CD14-positive monocyte (primary cell): ENCODE data around the gene PGRMC1. TPM values are rescaled to one million over a fixed set of nuclear protein-coding genes. Genes with fewer than 3 reads are reported as not detected.
"Not testable (repeated sequence)": the region's sequence is repeated elsewhere in the genome, so short reads cannot be mapped to it uniquely, and the experiment has no call there.

Source experiments
- DNase-seq, 3 donors: peaks; one replicate each; pipeline ENCODE4 v3.0.0-alpha.2; 2011 to 2022
- H2AFZ ChIP-seq: 2 replicates; pipeline ENCODE4 v1.6.0; 2012; ENCODE audit warnings: mild to moderate bottlenecking, low read depth, low read length, inconsistent platforms; ENCODE audit not compliant: insufficient read depth, poor library complexity, severe bottlenecking
- H3K27ac ChIP-seq, 2 donors: 1 replicate in 1 of 2; 2 replicates in 1 of 2; pipeline ENCODE4 v1.5.1; 2012 to 2013; ENCODE audit warnings: low read length in 2 of 2, control low read depth in 1 of 2, inconsistent platforms in 1 of 2, low read depth in 1 of 2, mild to moderate bottlenecking in 1 of 2
- H3K27me3 ChIP-seq, 2 donors: one replicate each; pipeline versions ENCODE4 v1.6.0 to v1.6.1; 2011 to 2013; ENCODE audit warnings: low read length in 2 of 2; ENCODE audit not compliant: control insufficient read depth in 2 of 2, insufficient read depth in 2 of 2
- H3K36me3 ChIP-seq, 2 donors: replicated peaks in 1 of 2; 1 replicate in 1 of 2; 2 replicates in 1 of 2; pipeline versions ENCODE4 v1.5.1 to v1.6.1; 2012 to 2013; ENCODE audit warnings: low read length in 2 of 2, control low read depth in 1 of 2, inconsistent platforms in 1 of 2, mild to moderate bottlenecking in 1 of 2; ENCODE audit not compliant: insufficient read depth in 2 of 2, control insufficient read depth in 1 of 2
- H3K4me1 ChIP-seq, 2 donors: 1 replicate in 1 of 2; 2 replicates in 1 of 2; pipeline versions ENCODE4 v1.5.1 to v1.6.1; 2012 to 2013; ENCODE audit warnings: low read length in 2 of 2, control low read depth in 1 of 2, inconsistent platforms in 1 of 2, mild to moderate bottlenecking in 1 of 2, moderate library complexity in 1 of 2; ENCODE audit not compliant: insufficient read depth in 2 of 2, control insufficient read depth in 1 of 2
- H3K4me2 ChIP-seq: replicated peaks from 2 replicates; pipeline ENCODE3; 2012; ENCODE audit warnings: low read length, moderate library complexity, mild to moderate bottlenecking; ENCODE audit not compliant: poor library complexity, severe bottlenecking; ENCODE audit errors: extremely low read depth
- H3K4me3 ChIP-seq, 3 experiments: fragments of 200-600 bp in 1 of 3; sonication (generic) in 1 of 3; replicated peaks in 1 of 3; 1 replicate in 2 of 3; 2 replicates in 1 of 3; pipeline ENCODE4 v1.5.1; 2011 to 2013; ENCODE audit warnings: low read length in 3 of 3, mild to moderate bottlenecking in 3 of 3, control low read depth in 2 of 3, low read depth in 2 of 3, inconsistent platforms in 1 of 3, moderate library complexity in 1 of 3
- H3K79me2 ChIP-seq: 2 replicates; pipeline ENCODE4 v1.6.0; 2012; ENCODE audit warnings: mild to moderate bottlenecking, control low read depth, inconsistent platforms, low read length, moderate library complexity; ENCODE audit not compliant: insufficient read depth
- H3K9ac ChIP-seq: 2 replicates; pipeline ENCODE4 v1.6.0; 2017; ENCODE audit warnings: low read length, mild to moderate bottlenecking; ENCODE audit not compliant: insufficient read depth, poor library complexity, severe bottlenecking
- H3K9me3 ChIP-seq, 2 donors: replicated peaks in 1 of 2; 1 replicate in 1 of 2; 2 replicates in 1 of 2; pipeline versions ENCODE4 v1.5.1 to v1.6.1; 2012 to 2013; ENCODE audit warnings: low read length in 2 of 2, control low read depth in 1 of 2; ENCODE audit not compliant: control insufficient read depth in 1 of 2, insufficient read depth in 1 of 2
- H4K20me1 ChIP-seq: 2 replicates; pipeline ENCODE4 v1.6.0; 2012; ENCODE audit warnings: mild to moderate bottlenecking, low read length, control low read depth, moderate library complexity; ENCODE audit not compliant: insufficient read depth
- H3K27ac Mint-ChIP-seq, 7 donors: one replicate each; pipeline ENCODE4 v1.8.0; 2020; ENCODE audit warnings: mild to moderate bottlenecking in 7 of 7, mixed read lengths in 7 of 7, moderate library complexity in 6 of 7, inconsistent platforms in 2 of 7
- H3K27me3 Mint-ChIP-seq, 3 donors: one replicate each; pipeline ENCODE4 v1.8.0; 2021 to 2022; ENCODE audit warnings: low read depth in 3 of 3, mild to moderate bottlenecking in 3 of 3, mixed read lengths in 3 of 3, moderate library complexity in 3 of 3, inconsistent platforms in 1 of 3
- H3K36me3 Mint-ChIP-seq, 2 donors: one replicate each; pipeline ENCODE4 v1.8.0; 2020; ENCODE audit warnings: mixed read lengths in 2 of 2, inconsistent platforms in 1 of 2, mild to moderate bottlenecking in 1 of 2
- H3K4me1 Mint-ChIP-seq: one replicate; pipeline ENCODE4 v1.8.0; 2020; ENCODE audit warnings: mild to moderate bottlenecking, mixed read lengths
- H3K4me3 Mint-ChIP-seq, 2 donors: one replicate each; pipeline ENCODE4 v1.8.0; 2020; ENCODE audit warnings: mild to moderate bottlenecking in 2 of 2, mixed read lengths in 2 of 2, moderate library complexity in 1 of 2
- H3K9me3 Mint-ChIP-seq, 7 donors: one replicate each; pipeline ENCODE4 v1.8.0; 2020 to 2022; ENCODE audit warnings: mixed read lengths in 7 of 7, mild to moderate bottlenecking in 6 of 7, moderate library complexity in 6 of 7, inconsistent platforms in 2 of 7
- WGBS: methylation state at CpG from one replicate; pipeline ENCODE4 v1.1.5; 2013; ENCODE audit warnings: missing lambda C conversion rate; ENCODE audit not compliant: insufficient coverage; 5-methylcytosine and 5-hydroxymethylcytosine counted together
- intact Hi-C, 2 donors: fragments of 100-400 bp; cut with micrococcal nuclease; formaldehyde crosslinking; loops; one replicate each; pipeline versions ENCODE4 v1.15.0 to v1.15.1; 2023
- polyA plus RNA-seq, 3 donors: library from polyadenylated mRNA; depleted of rRNA in 1 of 3; unstranded in 2 of 3; stranded (reverse) in 1 of 3; fragments of 300-500 nt in 2 of 3; fragments of >200 nt in 1 of 3; fragmentation: Illumina TruSeq in 2 of 3; gene quantifications; 1 replicate in 2 of 3; 2 replicates in 1 of 3; pipeline ENCODE4 v1.2.3, GENCODE V29; 2012 to 2021
- TF ChIP-seq, protein P1 (sequence below): fragments of 200-600 bp; IDR thresholded peaks from one replicate; pipeline ENCODE4 v1.8.0; 2022; ENCODE audit warnings: antibody characterized with exemption, mild to moderate bottlenecking

PGRMC1 gene
- polyA plus RNA-seq, 3 donors, result 13.8 to 43.6 (median 39.4) TPM

DNA sequence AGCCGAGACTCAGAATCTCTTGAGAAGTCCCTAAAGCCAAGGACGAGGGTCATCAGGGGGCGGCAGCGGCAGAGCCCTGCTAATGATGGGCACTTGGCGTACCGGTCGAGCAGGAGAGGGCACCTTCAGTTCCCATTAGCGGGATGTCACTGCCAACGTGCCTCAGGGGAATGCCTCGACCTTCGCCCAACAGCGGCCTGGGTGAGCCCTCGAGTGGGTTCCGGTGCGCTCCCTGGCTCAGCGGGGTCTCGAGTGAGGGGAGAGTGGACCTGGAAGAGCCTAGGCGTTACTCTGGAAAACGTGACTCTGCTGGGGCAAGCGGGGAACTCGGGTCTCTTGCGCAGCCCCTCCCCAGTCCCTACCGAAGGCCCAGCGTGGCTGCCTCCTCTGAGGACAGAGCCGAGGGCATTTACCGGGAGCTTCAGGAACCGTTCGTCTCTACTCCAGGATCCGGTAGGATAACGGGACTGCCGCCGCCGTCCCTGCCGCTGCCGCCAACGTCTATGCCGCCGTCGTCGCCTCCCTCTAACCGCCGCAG, 36.9 kb downstream of the PGRMC1 start:
- peak overlapping the region; percentile 37 for H2AFZ ChIP-seq
- no peak overlapping the region for H3K9ac ChIP-seq
- H3K36me3 Mint-ChIP-seq, result no peaks in the 10 kb centered on the region
- H3K4me3 ChIP-seq, result peak overlapping the region in 1 of 3 experiments; percentile 44
- 62% methylated on average over 31 of the region's 42 CpGs for WGBS
- H3K4me1 Mint-ChIP-seq, result peaks cover 12% of the 10 kb centered on the region
- peaks cover 7 to 8% of the 10 kb centered on the region in 2 donors for H3K4me1 ChIP-seq
- peak overlapping the region in 1 of 2 donors; percentile 82 for H3K4me3 Mint-ChIP-seq
- TF ChIP-seq, protein P1, sequence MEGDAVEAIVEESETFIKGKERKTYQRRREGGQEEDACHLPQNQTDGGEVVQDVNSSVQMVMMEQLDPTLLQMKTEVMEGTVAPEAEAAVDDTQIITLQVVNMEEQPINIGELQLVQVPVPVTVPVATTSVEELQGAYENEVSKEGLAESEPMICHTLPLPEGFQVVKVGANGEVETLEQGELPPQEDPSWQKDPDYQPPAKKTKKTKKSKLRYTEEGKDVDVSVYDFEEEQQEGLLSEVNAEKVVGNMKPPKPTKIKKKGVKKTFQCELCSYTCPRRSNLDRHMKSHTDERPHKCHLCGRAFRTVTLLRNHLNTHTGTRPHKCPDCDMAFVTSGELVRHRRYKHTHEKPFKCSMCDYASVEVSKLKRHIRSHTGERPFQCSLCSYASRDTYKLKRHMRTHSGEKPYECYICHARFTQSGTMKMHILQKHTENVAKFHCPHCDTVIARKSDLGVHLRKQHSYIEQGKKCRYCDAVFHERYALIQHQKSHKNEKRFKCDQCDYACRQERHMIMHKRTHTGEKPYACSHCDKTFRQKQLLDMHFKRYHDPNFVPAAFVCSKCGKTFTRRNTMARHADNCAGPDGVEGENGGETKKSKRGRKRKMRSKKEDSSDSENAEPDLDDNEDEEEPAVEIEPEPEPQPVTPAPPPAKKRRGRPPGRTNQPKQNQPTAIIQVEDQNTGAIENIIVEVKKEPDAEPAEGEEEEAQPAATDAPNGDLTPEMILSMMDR, result no peak
- peak overlapping the region; percentile 22 for H3K4me2 ChIP-seq
- H4K20me1 ChIP-seq, result no peaks in the 10 kb centered on the region
- no peak overlapping the region for H3K27ac ChIP-seq
- H3K27me3 Mint-ChIP-seq, result peaks cover 25 to 41% (median 30%) of the 10 kb centered on the region in 3 donors
- no peaks in the 10 kb centered on the region for H3K36me3 ChIP-seq
- no peaks in the 10 kb centered on the region for H3K79me2 ChIP-seq
- H3K27me3 ChIP-seq, result peaks cover 4 to 30% of the 10 kb centered on the region in 2 donors
- intact Hi-C loops, result no loop called here
- no peak overlapping the region for H3K27ac Mint-ChIP-seq
- H3K9me3 ChIP-seq, result peaks cover 0 to 18% of the 10 kb centered on the region in 2 donors
- H3K9me3 Mint-ChIP-seq, result peaks cover 0 to 17% (median 12%) of the 10 kb centered on the region in 7 donors
- DNase-seq, result no peak

DNA sequence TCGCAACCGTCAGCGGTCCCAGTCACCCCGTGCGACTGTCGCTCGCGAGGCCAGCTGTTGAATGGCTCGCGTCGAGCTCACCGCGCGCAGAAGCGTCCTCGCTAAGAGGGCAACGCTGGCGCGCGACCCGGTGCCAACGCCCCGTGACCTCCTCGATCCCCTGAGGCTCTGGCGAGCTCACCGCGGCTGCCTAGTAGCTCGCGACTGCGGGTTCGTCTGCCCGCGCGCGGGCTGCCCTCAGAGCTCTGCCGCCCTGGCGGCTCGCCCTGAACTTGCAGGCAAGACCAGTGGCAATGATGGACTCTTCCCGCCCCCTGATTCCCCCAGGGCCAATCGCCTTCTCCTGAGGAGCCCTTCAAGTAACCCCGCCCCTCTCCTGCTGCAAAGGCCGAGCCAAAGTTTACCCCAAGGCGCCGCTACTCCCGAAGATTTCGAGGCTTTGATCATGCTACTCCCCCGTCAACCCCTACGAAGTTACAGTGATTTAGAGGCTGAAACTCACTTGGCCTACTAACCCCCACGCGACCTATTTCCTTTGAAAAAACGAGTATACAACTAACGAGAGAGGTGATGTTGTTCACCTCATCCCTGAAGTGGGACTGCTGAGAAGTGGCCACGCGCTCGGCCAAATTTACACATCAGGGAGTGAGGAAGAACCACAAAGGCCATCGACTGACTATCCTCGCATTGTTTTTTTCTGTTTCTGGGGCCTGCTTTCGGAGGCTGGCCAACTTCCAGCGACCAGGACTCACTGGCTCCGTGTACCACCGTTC, 37.5 kb downstream of the PGRMC1 start:
- no peaks in the 10 kb centered on the region for H3K36me3 Mint-ChIP-seq
- Histone ChIP-seq H3K36me3 (no peaks in the 10 kb centered on the region), H2AFZ (peak overlapping the region; percentile 37), H4K20me1 (no peaks in the 10 kb centered on the region), H3K4me3 (peak overlapping the region in 1 of 3 experiments; percentile 44), H3K27me3 (peaks cover 2 to 30% of the 10 kb centered on the region in 2 donors), H3K9me3 (peaks cover 0 to 18% of the 10 kb centered on the region in 2 donors), H3K79me2 (no peaks in the 10 kb centered on the region), H3K27ac (no peak overlapping the region), H3K4me2 (peak overlapping the region; percentile 22), H3K9ac (no peak overlapping the region), H3K4me1 (peaks cover 7 to 8% of the 10 kb centered on the region in 2 donors)
- DNase-seq, result peak; percentile 21 to 46 (median 31)
- 7% methylated on average over 37 of the region's 61 CpGs for WGBS
- peak overlapping the region; percentile 66 to 82 for H3K4me3 Mint-ChIP-seq
- peak overlapping the region in 2 of 7 donors; percentile 23 to 53 for H3K27ac Mint-ChIP-seq
- peaks cover 12% of the 10 kb centered on the region for H3K4me1 Mint-ChIP-seq
- peaks cover 0 to 17% (median 12%) of the 10 kb centered on the region in 7 donors for H3K9me3 Mint-ChIP-seq
- peaks cover 22 to 37% (median 33%) of the 10 kb centered on the region in 3 donors for H3K27me3 Mint-ChIP-seq
- TF ChIP-seq, protein P1, result peak; percentile 24
- intact Hi-C loops, result no loop called here

DNA sequence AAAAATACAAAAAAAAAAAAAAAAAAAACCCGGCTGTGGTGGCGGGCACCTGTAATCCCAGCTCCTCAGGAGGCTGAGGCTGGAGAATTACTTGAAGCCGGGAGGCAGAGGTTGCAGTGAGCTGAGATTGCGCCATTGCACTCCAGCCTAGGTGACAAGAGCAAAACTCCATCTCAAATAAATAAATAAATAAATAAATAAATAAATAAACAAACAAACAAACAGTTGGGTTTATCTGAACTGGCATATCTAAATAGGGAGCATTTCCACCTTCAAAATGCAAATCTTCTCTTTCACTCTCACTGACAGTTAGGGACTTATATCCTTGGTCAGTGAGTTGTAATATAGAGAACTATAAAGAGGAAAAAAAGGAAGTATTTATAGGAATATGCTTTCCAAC, 46.3 kb downstream of the PGRMC1 start:
- DNase-seq, H4K20me1 ChIP-seq, H3K27ac Mint-ChIP-seq, H3K4me1 ChIP-seq, H3K4me1 Mint-ChIP-seq, H3K4me2 ChIP-seq, H3K9ac ChIP-seq, H3K36me3 ChIP-seq, H3K79me2 ChIP-seq, H3K27ac ChIP-seq, intact Hi-C loops, H2AFZ ChIP-seq, H3K27me3 ChIP-seq, H3K9me3 ChIP-seq, H3K9me3 Mint-ChIP-seq, H3K36me3 Mint-ChIP-seq, H3K4me3 ChIP-seq, H3K4me3 Mint-ChIP-seq: not testable (repeated sequence)
- WGBS, result no CpG with 5 or more reads among the region's 4 CpGs
- H3K27me3 Mint-ChIP-seq, result peaks cover 2 to 13% (median 11%) of the 10 kb centered on the region in 3 donors
